ENCODE measurements around the gene ADAMTS20.

DNA sequence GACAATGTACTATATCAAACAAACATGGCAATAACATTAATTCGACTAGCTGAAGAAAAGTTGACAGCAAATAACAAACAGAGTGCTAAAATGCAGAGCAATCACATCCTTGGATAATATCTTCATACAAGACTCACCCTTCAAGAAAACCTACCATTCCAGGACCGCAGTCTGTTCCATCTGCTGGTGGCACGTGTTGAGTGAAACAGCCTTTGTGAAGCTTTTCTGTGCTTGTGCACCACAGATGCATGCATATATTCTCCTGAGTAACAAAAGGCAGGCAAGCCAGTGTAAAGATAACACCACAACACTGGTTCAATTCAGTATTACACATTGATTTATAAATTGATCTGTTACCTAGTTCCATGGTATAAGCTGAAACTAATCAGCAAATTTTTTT, 89.3 kb downstream of the ADAMTS20 start:
- TF ChIP-seq CTCF (IDR thresholded peaks at IDR 0.05; ENCODE audit: low read depth, low read length), result no peak
- no peak for TF ChIP-seq POLR2A (IDR thresholded peaks at IDR 0.05; ENCODE audit: extremely low read depth, insufficient read length)
